K562 (cell line): ENCODE measurements around the gene FAM200B. TPM values are rescaled to one million over a fixed set of nuclear protein-coding genes. Genes with fewer than 3 reads are reported as not detected.

ENCODE experiments used
- ARHGAP35 ChIP-seq: fragments of 450-650 bp; IDR thresholded peaks from 2 replicates; pipeline ENCODE4 v1.6.1; 2018; ENCODE audit not compliant: partially characterized antibody
- CCAR2 ChIP-seq: fragments of 200-400 bp; formaldehyde crosslinking; IDR thresholded peaks from 2 replicates; pipeline ENCODE4 v1.6.1; 2017; ENCODE audit warnings: mild to moderate bottlenecking, low read depth, low read length
- CCNT2 ChIP-seq: IDR thresholded peaks from 2 replicates; pipeline ENCODE4 v1.6.1; 2011; ENCODE audit warnings: borderline replicate concordance, low read depth, mild to moderate bottlenecking, moderate library complexity, mixed read lengths, low read length; ENCODE audit not compliant: insufficient read length; ENCODE audit errors: extremely low read depth
- ELF1 ChIP-seq: fragments of 200-800 bp; sonication (Bioruptor generic); IDR thresholded peaks from 2 replicates; pipeline ENCODE4 v1.6.1; 2016; ENCODE audit warnings: missing genetic modification characterization, missing compliant biosample characterization
- FOS ChIP-seq: IDR thresholded peaks from 3 replicates; pipeline ENCODE4 v1.6.1; 2011; ENCODE audit not compliant: insufficient read length; ENCODE audit errors: extremely low read depth
- HNRNPK ChIP-seq: fragments of 200-400 bp; formaldehyde crosslinking; IDR thresholded peaks from one replicate; pipeline ENCODE4 v1.6.1; 2018; ENCODE audit warnings: mild to moderate bottlenecking, low read depth, low read length; ENCODE audit not compliant: poor library complexity, severe bottlenecking
- HOXB6 ChIP-seq: fragments of 250-450 bp; sonication (Bioruptor Pico); IDR thresholded peaks from 2 replicates; pipeline ENCODE4 v1.5.1; 2022; ENCODE audit warnings: mild to moderate bottlenecking, borderline replicate concordance
- ZNF436 ChIP-seq: fragments of 250-450, 450-650 bp; sonication (Bioruptor Pico); formaldehyde crosslinking; IDR thresholded peaks from 2 replicates; pipeline ENCODE4 v1.7.0; 2020; ENCODE audit warnings: mild to moderate bottlenecking
- polyA plus RNA-seq, 8 experiments: library from polyadenylated mRNA; depleted of rRNA in 4 of 8; stranded (reverse) in 5 of 8; unstranded in 3 of 8; fragments of >200 nt; fragmentation: Nextera tagmentation in 2 of 8; fragmentation: Illumina TruSeq in 1 of 8; extraction: Ambion mirVana in 2 of 8; extraction: Trizol in 1 of 8; gene quantifications; 2 replicates each; pipeline versions ENCODE4 v1.2.1 to v1.2.3, GENCODE V29; 2011 to 2014; ENCODE audit warnings: inconsistent platforms in 1 of 8, missing spikeins in 1 of 8
- total RNA-seq, 7 experiments: library from RNA; depleted of rRNA in 6 of 7; stranded (reverse); fragments of >200 nt in 6 of 7; fragmentation: Illumina TruSeq in 2 of 7; extraction: Trizol in 2 of 7; gene quantifications; 2 replicates each; pipeline versions ENCODE4 v1.2.1 to v1.2.3, GENCODE V29; 2011 to 2021; ENCODE audit warnings: low replicate concordance in 1 of 7
- TF ChIP-seq, protein P1 (sequence below): fragments of 250-450 bp; sonication (Bioruptor Pico); IDR thresholded peaks from 2 replicates; pipeline ENCODE4 v1.4.0; 2020
- TF ChIP-seq, protein P2 (sequence below): fragments of 250-450 bp; sonication (Bioruptor Pico); IDR thresholded peaks from 2 replicates; pipeline ENCODE4 v1.8.0; 2022; ENCODE audit warnings: moderate library complexity, mild to moderate bottlenecking, inconsistent platforms
- TF ChIP-seq, protein P3 (sequence below), 2 experiments: fragments of 150-350 bp in 1 of 2; IDR thresholded peaks; 2 replicates each; pipeline ENCODE4 v1.6.1; 2012 to 2016; ENCODE audit warnings: low read depth in 2 of 2, low read length in 2 of 2, mild to moderate bottlenecking in 1 of 2, moderate library complexity in 1 of 2
- TF ChIP-seq, protein P4 (sequence below), 2 experiments: IDR thresholded peaks in 1 of 2; conservative IDR thresholded peaks in 1 of 2; 2 replicates each; pipeline ENCODE4 v1.6.1; 2016; ENCODE audit warnings: low read depth in 2 of 2, mild to moderate bottlenecking in 1 of 2, missing compliant biosample characterization in 1 of 2, missing genetic modification characterization in 1 of 2, moderate library complexity in 1 of 2

The FAM200B gene
- total and polyA plus RNA-seq, 9 of the 15 experiments (the other 6 are each of a cell fraction or from before 2014, with no cell fraction given): 17.4 to 48.0 (median 25.5) TPM

DNA sequence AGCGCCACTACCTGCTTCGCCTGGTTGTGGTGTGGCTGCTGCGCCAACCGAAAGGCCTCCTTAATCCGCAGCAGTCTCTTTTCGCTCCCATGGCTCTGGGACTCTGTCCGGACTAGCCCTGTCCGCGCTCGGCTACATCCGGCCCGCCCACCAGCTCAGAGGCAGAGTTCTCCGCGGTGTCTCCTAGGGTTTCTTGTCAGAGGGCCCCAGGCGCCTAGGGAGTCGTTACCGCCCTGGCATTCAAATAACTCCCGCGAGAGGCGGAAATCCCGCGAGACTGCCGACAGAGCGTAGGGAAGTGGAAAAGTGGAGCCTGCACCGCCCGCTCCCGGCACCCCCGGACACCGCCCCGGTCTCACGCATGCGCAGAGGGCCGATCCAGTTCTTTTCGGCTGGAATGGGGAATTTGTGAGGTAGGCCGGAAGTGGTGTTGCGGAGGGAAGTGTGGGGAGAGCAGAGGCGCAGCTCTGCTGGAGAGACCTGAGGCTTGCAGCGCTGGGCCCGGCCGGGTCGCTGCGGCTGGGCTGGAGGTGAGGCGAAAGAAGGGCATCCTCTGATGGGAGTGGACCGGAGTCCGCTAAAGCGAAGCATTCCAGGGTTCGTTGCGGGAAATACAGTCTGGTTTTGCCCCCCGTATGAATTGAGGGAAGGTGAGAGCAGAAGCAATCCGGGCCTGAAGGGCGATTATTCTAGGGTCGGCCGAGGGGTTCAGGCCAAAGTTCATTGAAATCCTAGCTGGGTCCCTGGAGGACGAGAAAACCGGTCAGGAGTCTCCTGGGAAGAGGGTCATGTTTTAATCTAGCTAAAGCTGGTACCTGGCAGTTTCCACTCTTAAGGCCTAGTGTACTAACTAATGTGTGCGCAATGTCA is at the start of gene FAM200B (continued):
- TF ChIP-seq CCNT2: no peak
- TF ChIP-seq, protein P1, sequence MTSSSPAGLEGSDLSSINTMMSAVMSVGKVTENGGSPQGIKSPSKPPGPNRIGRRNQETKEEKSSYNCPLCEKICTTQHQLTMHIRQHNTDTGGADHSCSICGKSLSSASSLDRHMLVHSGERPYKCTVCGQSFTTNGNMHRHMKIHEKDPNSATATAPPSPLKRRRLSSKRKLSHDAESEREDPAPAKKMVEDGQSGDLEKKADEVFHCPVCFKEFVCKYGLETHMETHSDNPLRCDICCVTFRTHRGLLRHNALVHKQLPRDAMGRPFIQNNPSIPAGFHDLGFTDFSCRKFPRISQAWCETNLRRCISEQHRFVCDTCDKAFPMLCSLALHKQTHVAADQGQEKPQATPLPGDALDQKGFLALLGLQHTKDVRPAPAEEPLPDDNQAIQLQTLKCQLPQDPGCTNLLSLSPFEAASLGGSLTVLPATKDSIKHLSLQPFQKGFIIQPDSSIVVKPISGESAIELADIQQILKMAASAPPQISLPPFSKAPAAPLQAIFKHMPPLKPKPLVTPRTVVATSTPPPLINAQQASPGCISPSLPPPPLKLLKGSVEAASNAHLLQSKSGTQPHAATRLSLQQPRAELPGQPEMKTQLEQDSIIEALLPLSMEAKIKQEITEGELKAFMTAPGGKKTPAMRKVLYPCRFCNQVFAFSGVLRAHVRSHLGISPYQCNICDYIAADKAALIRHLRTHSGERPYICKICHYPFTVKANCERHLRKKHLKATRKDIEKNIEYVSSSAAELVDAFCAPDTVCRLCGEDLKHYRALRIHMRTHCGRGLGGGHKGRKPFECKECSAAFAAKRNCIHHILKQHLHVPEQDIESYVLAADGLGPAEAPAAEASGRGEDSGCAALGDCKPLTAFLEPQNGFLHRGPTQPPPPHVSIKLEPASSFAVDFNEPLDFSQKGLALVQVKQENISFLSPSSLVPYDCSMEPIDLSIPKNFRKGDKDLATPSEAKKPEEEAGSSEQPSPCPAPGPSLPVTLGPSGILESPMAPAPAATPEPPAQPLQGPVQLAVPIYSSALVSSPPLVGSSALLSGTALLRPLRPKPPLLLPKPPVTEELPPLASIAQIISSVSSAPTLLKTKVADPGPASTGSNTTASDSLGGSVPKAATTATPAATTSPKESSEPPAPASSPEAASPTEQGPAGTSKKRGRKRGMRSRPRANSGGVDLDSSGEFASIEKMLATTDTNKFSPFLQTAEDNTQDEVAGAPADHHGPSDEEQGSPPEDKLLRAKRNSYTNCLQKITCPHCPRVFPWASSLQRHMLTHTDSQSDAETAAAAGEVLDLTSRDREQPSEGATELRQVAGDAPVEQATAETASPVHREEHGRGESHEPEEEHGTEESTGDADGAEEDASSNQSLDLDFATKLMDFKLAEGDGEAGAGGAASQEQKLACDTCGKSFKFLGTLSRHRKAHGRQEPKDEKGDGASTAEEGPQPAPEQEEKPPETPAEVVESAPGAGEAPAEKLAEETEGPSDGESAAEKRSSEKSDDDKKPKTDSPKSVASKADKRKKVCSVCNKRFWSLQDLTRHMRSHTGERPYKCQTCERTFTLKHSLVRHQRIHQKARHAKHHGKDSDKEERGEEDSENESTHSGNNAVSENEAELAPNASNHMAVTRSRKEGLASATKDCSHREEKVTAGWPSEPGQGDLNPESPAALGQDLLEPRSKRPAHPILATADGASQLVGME: peak; percentile 23; the same call in 1 of the 2 replicates
- no peak for TF ChIP-seq HNRNPK
- TF ChIP-seq FOS: no peak
- TF ChIP-seq CCAR2: no peak
- no peak for TF ChIP-seq HOXB6
- TF ChIP-seq, protein P2, sequence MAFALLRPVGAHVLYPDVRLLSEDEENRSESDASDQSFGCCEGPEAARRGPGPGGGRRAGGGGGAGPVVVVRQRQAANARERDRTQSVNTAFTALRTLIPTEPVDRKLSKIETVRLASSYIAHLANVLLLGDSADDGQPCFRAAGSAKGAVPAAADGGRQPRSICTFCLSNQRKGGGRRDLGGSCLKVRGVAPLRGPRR (CRISPR knock-in tag): no peak
- peak; percentile 98 for TF ChIP-seq ARHGAP35
- TF ChIP-seq, protein P3, sequence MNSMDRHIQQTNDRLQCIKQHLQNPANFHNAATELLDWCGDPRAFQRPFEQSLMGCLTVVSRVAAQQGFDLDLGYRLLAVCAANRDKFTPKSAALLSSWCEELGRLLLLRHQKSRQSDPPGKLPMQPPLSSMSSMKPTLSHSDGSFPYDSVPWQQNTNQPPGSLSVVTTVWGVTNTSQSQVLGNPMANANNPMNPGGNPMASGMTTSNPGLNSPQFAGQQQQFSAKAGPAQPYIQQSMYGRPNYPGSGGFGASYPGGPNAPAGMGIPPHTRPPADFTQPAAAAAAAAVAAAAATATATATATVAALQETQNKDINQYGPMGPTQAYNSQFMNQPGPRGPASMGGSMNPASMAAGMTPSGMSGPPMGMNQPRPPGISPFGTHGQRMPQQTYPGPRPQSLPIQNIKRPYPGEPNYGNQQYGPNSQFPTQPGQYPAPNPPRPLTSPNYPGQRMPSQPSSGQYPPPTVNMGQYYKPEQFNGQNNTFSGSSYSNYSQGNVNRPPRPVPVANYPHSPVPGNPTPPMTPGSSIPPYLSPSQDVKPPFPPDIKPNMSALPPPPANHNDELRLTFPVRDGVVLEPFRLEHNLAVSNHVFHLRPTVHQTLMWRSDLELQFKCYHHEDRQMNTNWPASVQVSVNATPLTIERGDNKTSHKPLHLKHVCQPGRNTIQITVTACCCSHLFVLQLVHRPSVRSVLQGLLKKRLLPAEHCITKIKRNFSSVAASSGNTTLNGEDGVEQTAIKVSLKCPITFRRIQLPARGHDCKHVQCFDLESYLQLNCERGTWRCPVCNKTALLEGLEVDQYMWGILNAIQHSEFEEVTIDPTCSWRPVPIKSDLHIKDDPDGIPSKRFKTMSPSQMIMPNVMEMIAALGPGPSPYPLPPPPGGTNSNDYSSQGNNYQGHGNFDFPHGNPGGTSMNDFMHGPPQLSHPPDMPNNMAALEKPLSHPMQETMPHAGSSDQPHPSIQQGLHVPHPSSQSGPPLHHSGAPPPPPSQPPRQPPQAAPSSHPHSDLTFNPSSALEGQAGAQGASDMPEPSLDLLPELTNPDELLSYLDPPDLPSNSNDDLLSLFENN (IDR thresholded peaks at IDR 0.05; ENCODE audit: low read depth in 2 of 2, low read length in 2 of 2): peak in 1 of 2 experiments; percentile 42; a peak in 1 of 4 replicates
- no peak for TF ChIP-seq ZNF436 (CRISPR knock-in tag)
- peak; percentile 90 for TF ChIP-seq ELF1 (tag)
- TF ChIP-seq, protein P4, sequence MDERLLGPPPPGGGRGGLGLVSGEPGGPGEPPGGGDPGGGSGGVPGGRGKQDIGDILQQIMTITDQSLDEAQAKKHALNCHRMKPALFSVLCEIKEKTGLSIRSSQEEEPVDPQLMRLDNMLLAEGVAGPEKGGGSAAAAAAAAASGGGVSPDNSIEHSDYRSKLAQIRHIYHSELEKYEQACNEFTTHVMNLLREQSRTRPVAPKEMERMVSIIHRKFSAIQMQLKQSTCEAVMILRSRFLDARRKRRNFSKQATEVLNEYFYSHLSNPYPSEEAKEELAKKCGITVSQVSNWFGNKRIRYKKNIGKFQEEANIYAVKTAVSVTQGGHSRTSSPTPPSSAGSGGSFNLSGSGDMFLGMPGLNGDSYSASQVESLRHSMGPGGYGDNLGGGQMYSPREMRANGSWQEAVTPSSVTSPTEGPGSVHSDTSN (CRISPR knock-in tag; IDR thresholded peaks at IDR 0.05; ENCODE audit: low read depth): no peak
- TF ChIP-seq, protein P4 (tag; conservative IDR thresholded peaks at IDR 0.05; ENCODE audit: low read depth): no peak
